Calu3 (cell line): ENCODE data around the gene PPP2R2B. TPM values are rescaled to one million over a fixed set of nuclear protein-coding genes. Genes with fewer than 3 reads are reported as not detected.

Experiments
- BruUV-seq: library from RNA; stranded (reverse); fragments of 400-500 nt; replicated peaks from 2 replicates; lab custom pipeline; 2021; lab: Mats Ljungman, UMichigan
- CTCF ChIA-PET: fragments of 300-600 bp; sonication (Branson Sonifier 250); formaldehyde crosslinking; loops from one replicate; lab custom pipeline; 2022; ENCODE audit warnings: antibody characterized with exemption; lab: Charles Lee
- DNase-seq: peaks from one replicate; pipeline ENCODE4 v3.0.0; 2022
- H3K27ac Mint-ChIP-seq: one replicate; pipeline ENCODE4 v1.8.0; 2022; ENCODE audit warnings: mixed read lengths; ENCODE audit not compliant: unreplicated experiment
- H3K27me3 Mint-ChIP-seq: one replicate; pipeline ENCODE4 v1.8.0; 2022; ENCODE audit warnings: mixed read lengths; ENCODE audit not compliant: unreplicated experiment
- H3K36me3 Mint-ChIP-seq: one replicate; pipeline ENCODE4 v1.8.0; 2022; ENCODE audit warnings: mild to moderate bottlenecking, moderate library complexity, mixed read lengths; ENCODE audit not compliant: insufficient read depth, unreplicated experiment
- H3K4me1 Mint-ChIP-seq: one replicate; pipeline ENCODE4 v1.8.0; 2022; ENCODE audit warnings: mild to moderate bottlenecking, low read depth, mixed read lengths; ENCODE audit not compliant: unreplicated experiment
- H3K4me3 Mint-ChIP-seq: one replicate; pipeline ENCODE4 v1.8.0; 2022; ENCODE audit warnings: mild to moderate bottlenecking, low read depth, moderate library complexity, mixed read lengths; ENCODE audit not compliant: unreplicated experiment
- H3K9me3 Mint-ChIP-seq: one replicate; pipeline ENCODE4 v1.8.0; 2022; ENCODE audit warnings: low read depth, mixed read lengths; ENCODE audit not compliant: unreplicated experiment
- intact Hi-C: fragments of 100-400 bp; cut with micrococcal nuclease; formaldehyde crosslinking; loops from one replicate; pipeline ENCODE4 v1.10.0; 2022; ENCODE audit not compliant: unreplicated experiment
- total RNA-seq: library from RNA; stranded (reverse); gene quantifications from 2 replicates; pipeline ENCODE4 v1.2.3, GENCODE V29; 2022
- TF ChIP-seq, protein P1 (sequence below): fragments of 200-600 bp; IDR thresholded peaks from one replicate; pipeline ENCODE4 v1.8.0; 2022; ENCODE audit warnings: antibody characterized with exemption; ENCODE audit not compliant: unreplicated experiment

The PPP2R2B gene
- total RNA-seq, 1 experiment from 2014 or later: not detected

DNA sequence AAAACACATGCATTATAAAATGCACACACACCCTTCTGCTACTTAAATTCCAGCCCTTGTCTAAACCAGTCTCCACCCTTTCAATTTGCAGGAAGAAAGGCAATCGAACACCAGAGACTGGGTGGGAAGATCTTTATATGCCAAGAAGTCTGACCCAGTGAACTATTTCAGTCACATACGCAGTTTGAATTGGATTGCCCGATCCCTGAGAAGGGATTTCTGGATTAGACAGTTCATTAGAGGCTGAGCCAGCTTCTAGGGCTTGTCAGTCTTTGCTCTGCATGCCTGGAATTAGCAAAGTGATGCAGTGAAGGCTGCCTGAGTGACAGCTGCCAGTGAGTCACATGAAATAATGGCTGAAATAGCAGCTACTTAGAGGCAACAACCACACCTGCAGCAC lies 159.9 kb downstream of the PPP2R2B start:
- intact Hi-C loops: no loop called here
- CTCF ChIA-PET: interaction anchor here (1.1 kb wide), 1 partner anchor 227 kb away, joined by 4 read pairs; no protein-coding TSS in a partner anchor
- DNase-seq: no peak
- BruUV-seq: no TSS peak
- Mint-ChIP-seq H3K4me1 (peaks cover 8% of the 10 kb centered on the region), H3K36me3 (no peaks in the 10 kb centered on the region), H3K27me3 (no peaks in the 10 kb centered on the region), H3K4me3 (no peak overlapping the region), H3K9me3 (peaks cover under 1% of the 10 kb centered on the region), H3K27ac (no peak overlapping the region)
- TF ChIP-seq, protein P1, sequence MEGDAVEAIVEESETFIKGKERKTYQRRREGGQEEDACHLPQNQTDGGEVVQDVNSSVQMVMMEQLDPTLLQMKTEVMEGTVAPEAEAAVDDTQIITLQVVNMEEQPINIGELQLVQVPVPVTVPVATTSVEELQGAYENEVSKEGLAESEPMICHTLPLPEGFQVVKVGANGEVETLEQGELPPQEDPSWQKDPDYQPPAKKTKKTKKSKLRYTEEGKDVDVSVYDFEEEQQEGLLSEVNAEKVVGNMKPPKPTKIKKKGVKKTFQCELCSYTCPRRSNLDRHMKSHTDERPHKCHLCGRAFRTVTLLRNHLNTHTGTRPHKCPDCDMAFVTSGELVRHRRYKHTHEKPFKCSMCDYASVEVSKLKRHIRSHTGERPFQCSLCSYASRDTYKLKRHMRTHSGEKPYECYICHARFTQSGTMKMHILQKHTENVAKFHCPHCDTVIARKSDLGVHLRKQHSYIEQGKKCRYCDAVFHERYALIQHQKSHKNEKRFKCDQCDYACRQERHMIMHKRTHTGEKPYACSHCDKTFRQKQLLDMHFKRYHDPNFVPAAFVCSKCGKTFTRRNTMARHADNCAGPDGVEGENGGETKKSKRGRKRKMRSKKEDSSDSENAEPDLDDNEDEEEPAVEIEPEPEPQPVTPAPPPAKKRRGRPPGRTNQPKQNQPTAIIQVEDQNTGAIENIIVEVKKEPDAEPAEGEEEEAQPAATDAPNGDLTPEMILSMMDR: no peak

GRCh38 chr5:146717951-146718350 lies 160.6 kb downstream of the PPP2R2B start:
- TF ChIP-seq, protein P1: no peak
- no peaks in the 10 kb centered on the region for H3K27me3 Mint-ChIP-seq
- intact Hi-C loops: no loop called here
- H3K36me3 Mint-ChIP-seq: no peaks in the 10 kb centered on the region
- no TSS peak for BruUV-seq
- no peak overlapping the region for H3K27ac Mint-ChIP-seq
- no peaks in the 10 kb centered on the region for H3K9me3 Mint-ChIP-seq
- no peak for DNase-seq
- H3K4me1 Mint-ChIP-seq: peaks cover 8% of the 10 kb centered on the region
- no peak overlapping the region for H3K4me3 Mint-ChIP-seq
- CTCF ChIA-PET: no interaction called here

GRCh38 chr5:146716636-146717035 lies 161.9 kb downstream of the PPP2R2B start:
- no peak for DNase-seq
- H3K36me3 Mint-ChIP-seq: no peaks in the 10 kb centered on the region
- TF ChIP-seq, protein P1: no peak
- intact Hi-C loops: no loop called here
- H3K4me1 Mint-ChIP-seq: peaks cover 8% of the 10 kb centered on the region
- H3K27me3 Mint-ChIP-seq: no peaks in the 10 kb centered on the region
- CTCF ChIA-PET: no interaction called here
- H3K27ac Mint-ChIP-seq: no peak overlapping the region
- no peak overlapping the region for H3K4me3 Mint-ChIP-seq
- no peaks in the 10 kb centered on the region for H3K9me3 Mint-ChIP-seq
- BruUV-seq: no TSS peak

- CTCF ChIA-PET: no interaction called here
- no peak for DNase-seq
Observed at GRCh38 chr5:146710348-146710747, 168.2 kb downstream of the PPP2R2B start.

More at GRCh38 chr5:146710348-146710747, 168.2 kb downstream of the PPP2R2B start:
- peaks cover 7% of the 10 kb centered on the region for H3K9me3 Mint-ChIP-seq
- BruUV-seq: no TSS peak
- intact Hi-C loops: no loop called here
- no peaks in the 10 kb centered on the region for H3K27me3 Mint-ChIP-seq
- H3K4me3 Mint-ChIP-seq: no peak overlapping the region
- no peaks in the 10 kb centered on the region for H3K36me3 Mint-ChIP-seq
- no peaks in the 10 kb centered on the region for H3K4me1 Mint-ChIP-seq
- TF ChIP-seq, protein P1: no peak
- H3K27ac Mint-ChIP-seq: no peak overlapping the region
